ENCODE results near the gene XYLT1. TPM values are rescaled to one million over a fixed set of nuclear protein-coding genes. Genes with fewer than 3 reads are reported as not detected.

Gene XYLT1
- total and polyA plus RNA-seq, 2 experiments from 2014 or later, result 4.5 to 26.3 TPM

DNA sequence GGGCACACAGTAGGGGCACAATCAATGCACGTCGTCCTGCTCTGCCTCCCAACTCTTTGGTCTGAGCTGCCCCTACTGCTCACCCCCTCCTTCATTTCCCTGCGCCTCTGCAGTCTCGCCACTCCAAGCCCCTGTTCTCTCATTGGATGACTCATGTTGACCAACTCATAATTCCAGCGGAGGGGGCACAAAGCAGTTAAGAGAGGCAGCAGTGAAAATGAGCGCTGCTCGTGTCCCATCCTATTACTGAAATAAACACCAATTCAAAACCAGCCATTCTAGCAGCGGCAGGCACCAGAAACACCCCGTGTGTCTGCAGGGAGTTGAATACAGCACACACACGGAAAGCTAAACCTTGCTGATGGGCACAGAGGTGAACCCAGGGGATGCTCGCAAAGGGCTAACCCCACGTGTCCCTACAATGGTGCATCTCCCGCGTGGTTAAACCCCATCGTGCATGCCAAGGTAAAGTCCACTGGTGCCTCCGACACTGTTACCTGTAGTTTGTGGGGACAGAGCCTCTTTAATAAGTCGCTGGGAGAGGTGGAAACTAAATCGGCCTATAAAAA, 310.4 kb downstream of the XYLT1 start:
- H3K4me1 ChIP-seq (ENCODE audit: insufficient read depth), result no peaks in the 10 kb centered on the region
- H3K4me2 ChIP-seq (ENCODE audit: unreplicated experiment), result no peak overlapping the region
- in situ Hi-C loops (cut with MboI), result loop anchor here (25.0 kb wide), 1 partner anchor 102 kb away; no protein-coding TSS in a partner anchor

DNA sequence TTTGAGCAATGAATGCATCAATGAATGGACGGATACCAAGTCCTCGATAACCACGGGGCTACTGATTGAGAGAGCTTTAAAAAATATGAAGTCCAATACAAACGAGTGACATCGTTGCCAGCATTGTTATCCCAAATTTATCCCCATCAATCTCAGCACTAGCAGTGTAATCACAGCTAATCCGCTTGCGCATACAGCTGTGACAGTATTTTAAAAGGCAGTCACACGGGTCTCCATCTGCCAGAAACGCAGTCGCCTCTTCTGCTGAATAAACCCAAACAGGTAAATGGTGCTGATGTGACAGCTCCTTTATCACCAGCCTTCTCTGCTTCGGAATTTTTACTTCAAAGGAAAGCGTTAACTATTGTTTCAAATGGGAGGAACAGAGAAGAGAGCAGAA, 311.1 kb downstream of the XYLT1 start:
- H4K20me1 ChIP-seq (ENCODE audit: insufficient read depth), result no peaks in the 10 kb centered on the region
- no peak overlapping the region for H3K9ac ChIP-seq
- in situ Hi-C loops (cut with MboI), result loop anchor here (25.0 kb wide), 1 partner anchor 103 kb away; no protein-coding TSS in a partner anchor
- 93 to 95% methylated on average over 12 of the region's 12 CpGs for WGBS, 2 experiments (ENCODE audit: low coverage in 1 of 2, low lambda C conversion rate in 2 of 2, missing lambda C conversion rate in 2 of 2)
- TF ChIP-seq EZH2phosphoT487 (IDR thresholded peaks at IDR 0.05; ENCODE audit: insufficient read depth, low read depth), result no peak
- TF ChIP-seq EZH2 (IDR thresholded peaks at IDR 0.05; ENCODE audit: insufficient read depth, poor library complexity, severe bottlenecking), result no peak
- no peak overlapping the region for H2AFZ ChIP-seq
- no peaks in the 10 kb centered on the region for H3K27me3 ChIP-seq (replicated peaks; ENCODE audit: insufficient read depth)
- H3K79me2 ChIP-seq (ENCODE audit: insufficient read depth), result no peaks in the 10 kb centered on the region; the same call in 1 of the 2 replicates
- no peaks in the 10 kb centered on the region for H3K4me1 ChIP-seq (ENCODE audit: insufficient read depth)
- H3F3A ChIP-seq (ENCODE audit: insufficient read depth), result 0 out of 2 replicates have a peak, but pooled peaks cover under 1% of the 10 kb centered on the region
- no peaks in the 10 kb centered on the region for H3K9me2 ChIP-seq (ENCODE audit: insufficient read depth)
- no peak overlapping the region for H3K27ac ChIP-seq
- H3K36me3 ChIP-seq (ENCODE audit: low read depth), result no peaks in the 10 kb centered on the region
- no peak overlapping the region for H3K4me3 ChIP-seq
- no peak overlapping the region for H3K4me2 ChIP-seq (ENCODE audit: unreplicated experiment)
- DNase-seq, result no peak
- H3K9me3 ChIP-seq (ENCODE audit: low read depth), result no peaks in the 10 kb centered on the region

More for the DNA sequence above, 310.4 kb downstream of the XYLT1 start:
- DNase-seq, result peak; percentile 7
- H3K79me2 ChIP-seq (ENCODE audit: insufficient read depth), result no peaks in the 10 kb centered on the region; the same call in 1 of the 2 replicates
- no peaks in the 10 kb centered on the region for H3K36me3 ChIP-seq (ENCODE audit: low read depth)
- H3K9me3 ChIP-seq (ENCODE audit: low read depth), result no peaks in the 10 kb centered on the region
- H3K27me3 ChIP-seq (replicated peaks; ENCODE audit: insufficient read depth), result no peaks in the 10 kb centered on the region
- TF ChIP-seq EZH2 (IDR thresholded peaks at IDR 0.05; ENCODE audit: insufficient read depth, poor library complexity, severe bottlenecking) (no peak), EZH2phosphoT487 (IDR thresholded peaks at IDR 0.05; ENCODE audit: insufficient read depth, low read depth) (no peak)
- H3K27ac ChIP-seq, result no peak overlapping the region
- H2AFZ ChIP-seq, result no peak overlapping the region
- no peaks in the 10 kb centered on the region for H3K9me2 ChIP-seq (ENCODE audit: insufficient read depth)
- H3K4me3 ChIP-seq, result no peak overlapping the region
- H4K20me1 ChIP-seq (ENCODE audit: insufficient read depth), result no peaks in the 10 kb centered on the region
- 85 to 87% methylated on average over 18 of the region's 18 CpGs for WGBS, 2 experiments (ENCODE audit: low coverage in 1 of 2, low lambda C conversion rate in 2 of 2, missing lambda C conversion rate in 2 of 2)
- H3F3A ChIP-seq (ENCODE audit: insufficient read depth), result 0 out of 2 replicates have a peak, but pooled peaks cover 4% of the 10 kb centered on the region
- no peak overlapping the region for H3K9ac ChIP-seq

DNA sequence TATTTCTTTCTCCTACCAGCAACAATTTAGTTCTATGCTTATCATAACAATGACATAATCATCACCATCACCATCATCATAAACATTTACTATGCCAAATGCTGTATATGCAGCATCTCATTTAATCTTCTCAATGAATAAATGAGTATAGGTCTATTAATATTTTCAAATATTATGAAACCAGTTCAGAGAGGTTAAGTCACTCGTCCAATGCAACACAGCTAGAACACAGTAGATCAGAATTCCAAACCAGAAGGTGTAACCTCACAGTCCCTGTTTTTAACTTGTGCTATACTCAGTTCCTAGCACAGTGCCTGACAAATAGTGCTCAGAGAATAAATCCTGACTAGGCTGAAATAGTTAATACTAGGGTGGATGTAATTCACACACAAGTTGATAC, 314.8 kb downstream of the XYLT1 start:
- H2AFZ ChIP-seq, result no peak overlapping the region
- in situ Hi-C loops (cut with MboI), result loop anchor here (25.0 kb wide), 1 partner anchor 106 kb away; no protein-coding TSS in a partner anchor
- no peak for DNase-seq
- WGBS, 2 experiments (ENCODE audit: low coverage in 1 of 2, low lambda C conversion rate in 2 of 2, missing lambda C conversion rate in 2 of 2), result 88 to 100% methylated on average over 1 of the region's 1 CpG
- no peak overlapping the region for H3K4me3 ChIP-seq
- H3K4me2 ChIP-seq (ENCODE audit: unreplicated experiment), result no peak overlapping the region
- no peaks in the 10 kb centered on the region for H3F3A ChIP-seq (ENCODE audit: insufficient read depth)
- no peaks in the 10 kb centered on the region for H3K4me1 ChIP-seq (ENCODE audit: insufficient read depth)
- no peak overlapping the region for H3K9ac ChIP-seq
- H3K36me3 ChIP-seq (ENCODE audit: low read depth), result peaks cover 4% of the 10 kb centered on the region; the same call in 1 of the 2 replicates
- H3K9me3 ChIP-seq (ENCODE audit: low read depth), result no peaks in the 10 kb centered on the region
- no peaks in the 10 kb centered on the region for H3K27me3 ChIP-seq (replicated peaks; ENCODE audit: insufficient read depth)
- H3K27ac ChIP-seq, result no peak overlapping the region
- no peaks in the 10 kb centered on the region for H4K20me1 ChIP-seq (ENCODE audit: insufficient read depth)
- no peak for TF ChIP-seq EZH2phosphoT487 (IDR thresholded peaks at IDR 0.05; ENCODE audit: insufficient read depth, low read depth)
- no peak for TF ChIP-seq EZH2 (IDR thresholded peaks at IDR 0.05; ENCODE audit: insufficient read depth, poor library complexity, severe bottlenecking)
- H3K79me2 ChIP-seq (ENCODE audit: insufficient read depth), result peaks cover 8% of the 10 kb centered on the region; the same call in 1 of the 2 replicates
- H3K9me2 ChIP-seq (ENCODE audit: insufficient read depth), result no peaks in the 10 kb centered on the region

DNA sequence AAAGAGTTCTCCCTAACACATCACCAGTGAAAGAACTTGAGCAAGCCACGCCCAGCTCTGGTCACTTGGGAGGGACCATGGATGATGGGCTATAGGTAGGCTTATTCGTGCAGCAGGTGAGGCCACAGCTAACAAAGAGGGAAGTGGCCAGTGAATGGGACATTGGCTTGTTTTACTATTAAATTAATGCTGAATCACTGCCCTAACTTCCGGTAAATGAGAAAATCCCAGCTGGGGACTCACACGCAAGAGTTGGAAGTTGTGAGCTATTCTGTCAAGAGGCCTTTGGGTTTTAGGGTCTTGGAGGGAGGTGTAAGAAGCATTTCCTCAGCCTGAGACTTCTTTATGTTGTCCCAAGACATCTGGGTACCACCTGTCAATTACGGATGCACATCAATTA, 315.3 kb downstream of the XYLT1 start:
- no peak overlapping the region for H3K4me3 ChIP-seq
- in situ Hi-C loops (cut with MboI), result loop anchor here (25.0 kb wide), 1 partner anchor 107 kb away; no protein-coding TSS in a partner anchor
- no peak overlapping the region for H2AFZ ChIP-seq
- no peaks in the 10 kb centered on the region for H3K9me2 ChIP-seq (ENCODE audit: insufficient read depth)
- no peak overlapping the region for H3K4me2 ChIP-seq (ENCODE audit: unreplicated experiment)
- H3K79me2 ChIP-seq (ENCODE audit: insufficient read depth), result peaks cover 8% of the 10 kb centered on the region; the same call in 1 of the 2 replicates
- H3K27ac ChIP-seq, result no peak overlapping the region
- no peaks in the 10 kb centered on the region for H3K9me3 ChIP-seq (ENCODE audit: low read depth)
- TF ChIP-seq EZH2phosphoT487 (IDR thresholded peaks at IDR 0.05; ENCODE audit: insufficient read depth, low read depth) (no peak), EZH2 (IDR thresholded peaks at IDR 0.05; ENCODE audit: insufficient read depth, poor library complexity, severe bottlenecking) (no peak)
- DNase-seq, result no peak
- no peaks in the 10 kb centered on the region for H3F3A ChIP-seq (ENCODE audit: insufficient read depth)
- H4K20me1 ChIP-seq (ENCODE audit: insufficient read depth), result no peaks in the 10 kb centered on the region
- WGBS, 2 experiments (ENCODE audit: low coverage in 1 of 2, low lambda C conversion rate in 2 of 2, missing lambda C conversion rate in 2 of 2), result 77 to 81% methylated on average over 5 of the region's 5 CpGs
- no peaks in the 10 kb centered on the region for H3K27me3 ChIP-seq (replicated peaks; ENCODE audit: insufficient read depth)
- H3K36me3 ChIP-seq (ENCODE audit: low read depth), result peaks cover 4% of the 10 kb centered on the region; the same call in 1 of the 2 replicates
- no peak overlapping the region for H3K9ac ChIP-seq
- no peaks in the 10 kb centered on the region for H3K4me1 ChIP-seq (ENCODE audit: insufficient read depth)
